Measurements from ENCODE around the gene ADCY1. TPM values are rescaled to one million over a fixed set of nuclear protein-coding genes. Genes with fewer than 3 reads are reported as not detected.

The ADCY1 gene
- polyA plus RNA-seq, 3 donors = 1.1 to 2.7 (median 1.2) TPM

GRCh38 chr7:45657890-45658715 lies 83.9 kb downstream of the ADCY1 start:
- 91 to 94% (median 92%) methylated on average over 11 of the region's 11 CpGs for WGBS, 3 donors
- no peak overlapping the region for H3K27ac ChIP-seq (ENCODE audit: low read depth, low read length)

GRCh38 chr7:45658716-45659495 lies 84.7 kb downstream of the ADCY1 start:
- 86 to 90% (median 90%) methylated on average over 16 of the region's 16 CpGs for WGBS, 3 donors
- no peak overlapping the region for H3K27ac ChIP-seq (ENCODE audit: low read depth, low read length)

GRCh38 chr7:45659496-45660139 lies 85.5 kb downstream of the ADCY1 start:
- WGBS, 3 donors = 88 to 92% (median 91%) methylated on average over 10 of the region's 10 CpGs
- no peak overlapping the region for H3K27ac ChIP-seq (ENCODE audit: low read depth, low read length)

GRCh38 chr7:45660201-45660900 lies 86.2 kb downstream of the ADCY1 start:
- WGBS, 3 donors = 86 to 92% (median 87%) methylated on average over 6 of the region's 6 CpGs
- no peak overlapping the region for H3K27ac ChIP-seq (ENCODE audit: low read depth, low read length)

GRCh38 chr7:45660901-45661211 lies 86.7 kb downstream of the ADCY1 start:
- 52 to 92% (median 76%) methylated on average over 1 of the region's 1 CpG for WGBS, 3 donors
- H3K27ac ChIP-seq (ENCODE audit: low read depth, low read length) = no peak overlapping the region

- H3K27ac ChIP-seq (ENCODE audit: low read depth, low read length) = no peak overlapping the region
- 85 to 91% (median 90%) methylated on average over 16 of the region's 16 CpGs for WGBS, 3 donors
Observed at GRCh38 chr7:45661302-45661995, 87.3 kb downstream of the ADCY1 start.

- WGBS, 3 donors = 87 to 93% (median 90%) methylated on average over 6 of the region's 6 CpGs
- H3K27ac ChIP-seq (ENCODE audit: low read depth, low read length) = no peak overlapping the region
Observed at GRCh38 chr7:45662018-45662417, 87.8 kb downstream of the ADCY1 start.

GRCh38 chr7:45662540-45663166 lies 88.5 kb downstream of the ADCY1 start:
- no peak overlapping the region for H3K27ac ChIP-seq (ENCODE audit: low read depth, low read length)
- 77 to 83% (median 82%) methylated on average over 15 of the region's 15 CpGs for WGBS, 3 donors

GRCh38 chr7:45663167-45663921 lies 89.2 kb downstream of the ADCY1 start:
- WGBS, 3 donors = 71 to 85% (median 82%) methylated on average over 20 of the region's 20 CpGs
- no peak overlapping the region for H3K27ac ChIP-seq (ENCODE audit: low read depth, low read length)

- WGBS, 3 donors = 78 to 84% (median 82%) methylated on average over 9 of the region's 9 CpGs
- H3K27ac ChIP-seq (ENCODE audit: low read depth, low read length) = no peak overlapping the region
Observed at GRCh38 chr7:45663965-45664633, 89.9 kb downstream of the ADCY1 start.

GRCh38 chr7:45665172-45665571 lies 91.0 kb downstream of the ADCY1 start:
- H3K27ac ChIP-seq (ENCODE audit: low read depth, low read length) = no peak overlapping the region
- WGBS, 3 donors = 85 to 92% (median 89%) methylated on average over 7 of the region's 7 CpGs

GRCh38 chr7:45670227-45670626 lies 96.1 kb downstream of the ADCY1 start:
- 68 to 80% (median 79%) methylated on average over 7 of the region's 7 CpGs for WGBS, 3 donors
- no peak overlapping the region for H3K27ac ChIP-seq (ENCODE audit: low read depth, low read length)

- no peak overlapping the region for H3K27ac ChIP-seq (ENCODE audit: low read depth, low read length)
- 89 to 96% (median 96%) methylated on average over 6 of the region's 6 CpGs for WGBS, 3 donors
Observed at GRCh38 chr7:45670717-45671116, 96.5 kb downstream of the ADCY1 start.

GRCh38 chr7:45677311-45677900 lies 103.2 kb downstream of the ADCY1 start:
- 83 to 87% (median 86%) methylated on average over 9 of the region's 9 CpGs for WGBS, 3 donors
- no peak overlapping the region for H3K27ac ChIP-seq (ENCODE audit: low read depth, low read length)

- WGBS, 3 donors = 71 to 79% (median 75%) methylated on average over 4 of the region's 4 CpGs
- no peak overlapping the region for H3K27ac ChIP-seq (ENCODE audit: low read depth, low read length)
Observed at GRCh38 chr7:45679516-45679915, 105.3 kb downstream of the ADCY1 start.

- 91 to 95% (median 94%) methylated on average over 6 of the region's 6 CpGs for WGBS, 3 donors
Observed at GRCh38 chr7:45680776-45681175, 106.6 kb downstream of the ADCY1 start.

More at GRCh38 chr7:45680776-45681175, 106.6 kb downstream of the ADCY1 start:
- no peak overlapping the region for H3K27ac ChIP-seq (ENCODE audit: low read depth, low read length)
